IMR-90 (cell line): Measurements from ENCODE around the gene ETV6. TPM values are rescaled to one million over a fixed set of nuclear protein-coding genes. Genes with fewer than 3 reads are reported as not detected.

Experiments
- ATAC-seq: fragments of 200-7000 bp; cut with Tn5 transposase; 2 replicates; pipeline ENCODE4 v1.9.1; 2020; ENCODE audit warnings: low read depth, mild to moderate bottlenecking, moderate library complexity
- BruUV-seq: library from RNA; stranded (reverse); fragments of 400-500 nt; replicated peaks from 2 replicates; lab custom pipeline; 2021; lab: Mats Ljungman, UMichigan
- CTCF ChIA-PET: fragments of 300-600 bp; formaldehyde crosslinking; extraction: SDS; loops from one replicate; lab custom pipeline; 2021; ENCODE audit warnings: antibody characterized with exemption; lab: Yijun Ruan, JAX
- POLR2A ChIA-PET: fragments of 300-600 bp; sonication (Branson Sonifier 250); formaldehyde crosslinking; loops from one replicate; lab custom pipeline; 2022; ENCODE audit warnings: antibody characterized with exemption; ENCODE audit not compliant: unreplicated experiment; lab: Charles Lee
- DNase-seq: peaks from one replicate; pipeline ENCODE4 v3.0.0; 2013
- H2AFZ ChIP-seq: replicated peaks from 2 replicates; pipeline ENCODE3; 2013; ENCODE audit warnings: low read length, mild to moderate bottlenecking; ENCODE audit not compliant: poor library complexity
- H2AK5ac ChIP-seq: 2 replicates; pipeline ENCODE4 v1.6.1; 2013; ENCODE audit warnings: low read depth, low read length, inconsistent platforms
- H2AK9ac ChIP-seq: replicated peaks from 2 replicates; pipeline ENCODE3; 2013; ENCODE audit warnings: mild to moderate bottlenecking, low read depth, low read length, moderate library complexity; ENCODE audit not compliant: poor library complexity
- H2BK120ac ChIP-seq: 2 replicates; pipeline ENCODE4 v1.6.1; 2013; ENCODE audit warnings: low read depth, low read length, inconsistent platforms
- H2BK15ac ChIP-seq: 3 replicates; pipeline ENCODE4 v1.6.1; 2013; ENCODE audit warnings: low read depth, low read length, inconsistent platforms
- H2BK20ac ChIP-seq: 2 replicates; pipeline ENCODE4 v1.6.1; 2013; ENCODE audit warnings: low read depth, mild to moderate bottlenecking, inconsistent platforms, low read length, moderate library complexity
- H2BK5ac ChIP-seq: 2 replicates; pipeline ENCODE4 v1.6.1; 2013; ENCODE audit warnings: mild to moderate bottlenecking, low read depth, low read length, inconsistent platforms; ENCODE audit not compliant: poor library complexity, severe bottlenecking
- H3K14ac ChIP-seq: replicated peaks from 2 replicates; pipeline ENCODE4 v1.6.1; 2013; ENCODE audit warnings: low read depth, low read length, inconsistent platforms
- H3K18ac ChIP-seq: 2 replicates; pipeline ENCODE4 v1.6.1; 2013; ENCODE audit warnings: low read depth, low read length, control low read depth
- H3K23ac ChIP-seq: 2 replicates; pipeline ENCODE4 v1.6.1; 2013; ENCODE audit warnings: low read depth, low read length, inconsistent platforms
- H3K27ac ChIP-seq: 2 replicates; pipeline ENCODE4 v1.5.1; 2013; ENCODE audit warnings: mild to moderate bottlenecking, control low read depth, low read length; ENCODE audit not compliant: insufficient read depth
- H3K27me3 ChIP-seq: 2 replicates; pipeline ENCODE4 v1.6.1; 2013; ENCODE audit warnings: low read length; ENCODE audit not compliant: control insufficient read depth, insufficient read depth
- H3K36me3 ChIP-seq: 2 replicates; pipeline ENCODE4 v1.6.1; 2013; ENCODE audit warnings: low read length, mixed read lengths; ENCODE audit not compliant: control insufficient read depth, insufficient read depth
- H3K4ac ChIP-seq: 2 replicates; pipeline ENCODE4 v1.6.1; 2013; ENCODE audit warnings: low read depth, low read length, inconsistent platforms
- H3K4me1 ChIP-seq: 2 replicates; pipeline ENCODE4 v1.6.1; 2013; ENCODE audit warnings: low read length, mixed read lengths; ENCODE audit not compliant: control insufficient read depth, insufficient read depth
- H3K4me2 ChIP-seq: 2 replicates; pipeline ENCODE4 v1.6.1; 2013; ENCODE audit warnings: low read depth, mild to moderate bottlenecking, control low read depth, low read length, moderate library complexity
- H3K4me3 ChIP-seq: 2 replicates; pipeline ENCODE4 v1.5.1; 2013; ENCODE audit warnings: low read depth, mild to moderate bottlenecking, control low read depth, low read length, moderate library complexity; ENCODE audit not compliant: insufficient read depth
- H3K56ac ChIP-seq: 2 replicates; pipeline ENCODE4 v1.6.1; 2013; ENCODE audit warnings: low read length, inconsistent platforms; ENCODE audit not compliant: insufficient read depth; ENCODE audit errors: extremely low read depth
- H3K79me1 ChIP-seq, 2 experiments: 2 replicates each; pipeline ENCODE4 v1.6.1; 2013; ENCODE audit warnings: low read length in 2 of 2, inconsistent platforms in 1 of 2, low read depth in 1 of 2
- H3K9ac ChIP-seq: 2 replicates; pipeline ENCODE4 v1.6.1; 2013; ENCODE audit warnings: low read depth, low read length, control low read depth
- H3K9me1 ChIP-seq: 2 replicates; pipeline ENCODE4 v1.6.1; 2013; ENCODE audit warnings: low read length, inconsistent platforms; ENCODE audit not compliant: insufficient read depth
- H3K9me3 ChIP-seq: 2 replicates; pipeline ENCODE4 v1.6.1; 2013; ENCODE audit warnings: low read length; ENCODE audit not compliant: control insufficient read depth, insufficient read depth
- H4K20me1 ChIP-seq: 2 replicates; pipeline ENCODE4 v1.6.1; 2013; ENCODE audit warnings: low read length, inconsistent platforms; ENCODE audit not compliant: insufficient read depth
- H4K5ac ChIP-seq: 2 replicates; pipeline ENCODE4 v1.6.1; 2013; ENCODE audit warnings: mild to moderate bottlenecking, low read depth, low read length, control low read depth
- H4K8ac ChIP-seq, 2 experiments: 2 replicates each; pipeline ENCODE4 v1.6.1; 2013; ENCODE audit warnings: low read depth in 2 of 2, low read length in 2 of 2, control low read depth in 1 of 2, inconsistent platforms in 1 of 2
- H4K91ac ChIP-seq: 2 replicates; pipeline ENCODE4 v1.6.1; 2013; ENCODE audit warnings: low read depth, low read length, inconsistent platforms; ENCODE audit not compliant: insufficient read depth
- BHLHE40 ChIP-seq: fragments of 150-350 bp; IDR thresholded peaks from 2 replicates; pipeline ENCODE4 v1.6.1; 2016; ENCODE audit warnings: mild to moderate bottlenecking, low read depth, low read length
- CHD1 ChIP-seq: IDR thresholded peaks from 2 replicates; pipeline ENCODE4 v1.6.1; 2012; ENCODE audit warnings: low read depth, low read length, improper control_type of control experiment
- MAFK ChIP-seq: IDR thresholded peaks from 2 replicates; pipeline ENCODE4 v1.6.1; 2012; ENCODE audit warnings: low read depth, low read length, improper control_type of control experiment
- MAZ ChIP-seq: IDR thresholded peaks from 2 replicates; pipeline ENCODE4 v1.6.1; 2012; ENCODE audit warnings: low read depth, mild to moderate bottlenecking, low read length, improper control_type of control experiment, moderate library complexity, borderline replicate concordance
- MXI1 ChIP-seq: IDR thresholded peaks from 2 replicates; pipeline ENCODE4 v1.6.1; 2012; ENCODE audit warnings: low read depth, mild to moderate bottlenecking, low read length, moderate library complexity, borderline replicate concordance
- NFE2L2 ChIP-seq: fragments of 150-350 bp; IDR thresholded peaks from 2 replicates; pipeline ENCODE4 v1.6.1; 2016; ENCODE audit warnings: low read depth, mild to moderate bottlenecking, low read length
- POLR2A ChIP-seq: IDR thresholded peaks from 2 replicates; pipeline ENCODE4 v1.6.1; 2012; ENCODE audit warnings: mild to moderate bottlenecking, low read depth, low read length
- SMC3 ChIP-seq: fragments of 150-350 bp; IDR thresholded peaks from 2 replicates; pipeline ENCODE4 v1.6.1; 2016; ENCODE audit warnings: low read depth, mild to moderate bottlenecking, antibody characterized with exemption, low read length, moderate library complexity
- WGBS, 2 experiments: methylation state at CpG; one replicate each; pipeline versions ENCODE4 v1.1.5 to v1.1.7; 2013; ENCODE audit warnings: missing lambda C conversion rate in 2 of 2; ENCODE audit not compliant: insufficient read length in 1 of 2; ENCODE audit errors: extremely low coverage in 2 of 2; 5-methylcytosine and 5-hydroxymethylcytosine counted together
- dilution Hi-C: fragments of 300-500 bp; cut with HindIII; formaldehyde crosslinking; loops from one replicate; pipeline ENCODE4 v1.14.3; 2018; ENCODE audit warnings: low sequenced_read_pairs; ENCODE audit not compliant: unreplicated experiment
- in situ Hi-C: fragments of 300-500 bp; cut with MboI; formaldehyde crosslinking; loops from 3 replicates; pipeline ENCODE4 v1.14.3; 2019; ENCODE audit warnings: low sequenced_read_pairs, inconsistent platforms, mixed read lengths
- intact Hi-C: fragments of 100-400 bp; cut with micrococcal nuclease; formaldehyde crosslinking; loops from 2 replicates; pipeline ENCODE4 v1.10.0; 2022
- polyA plus RNA-seq, 3 experiments: library from polyadenylated mRNA; depleted of rRNA; stranded (reverse); fragments of >200 nt; gene quantifications; 2 replicates each; pipeline ENCODE4 v1.2.3, GENCODE V29; 2012; ENCODE audit warnings: low replicate concordance in 1 of 3
- total RNA-seq: library from RNA; depleted of rRNA; stranded (reverse); fragments of >200 nt; gene quantifications from 2 replicates; pipeline ENCODE4 v1.2.3, GENCODE V29; 2012
- TF ChIP-seq, protein P1 (sequence below): fragments of 150-350 bp; IDR thresholded peaks from 2 replicates; pipeline ENCODE4 v1.6.1; 2016; ENCODE audit warnings: low read depth, mild to moderate bottlenecking, low read length, moderate library complexity, borderline replicate concordance
- TF ChIP-seq, protein P2 (sequence below): conservative IDR thresholded peaks from 2 replicates; pipeline ENCODE4 v1.5.1; 2012; ENCODE audit warnings: mild to moderate bottlenecking, low read depth, low read length, improper control_type of control experiment
- TF ChIP-seq, protein P3 (sequence below): fragments of 150-350 bp; IDR thresholded peaks from 2 replicates; pipeline ENCODE4 v1.6.1; 2017; ENCODE audit warnings: mild to moderate bottlenecking, antibody characterized with exemption, low read length, low read depth

Gene ETV6
- total and polyA plus RNA-seq, 2 of the 4 experiments (the other 2 are of a cell fraction) = 8.4 to 9.9 TPM

DNA sequence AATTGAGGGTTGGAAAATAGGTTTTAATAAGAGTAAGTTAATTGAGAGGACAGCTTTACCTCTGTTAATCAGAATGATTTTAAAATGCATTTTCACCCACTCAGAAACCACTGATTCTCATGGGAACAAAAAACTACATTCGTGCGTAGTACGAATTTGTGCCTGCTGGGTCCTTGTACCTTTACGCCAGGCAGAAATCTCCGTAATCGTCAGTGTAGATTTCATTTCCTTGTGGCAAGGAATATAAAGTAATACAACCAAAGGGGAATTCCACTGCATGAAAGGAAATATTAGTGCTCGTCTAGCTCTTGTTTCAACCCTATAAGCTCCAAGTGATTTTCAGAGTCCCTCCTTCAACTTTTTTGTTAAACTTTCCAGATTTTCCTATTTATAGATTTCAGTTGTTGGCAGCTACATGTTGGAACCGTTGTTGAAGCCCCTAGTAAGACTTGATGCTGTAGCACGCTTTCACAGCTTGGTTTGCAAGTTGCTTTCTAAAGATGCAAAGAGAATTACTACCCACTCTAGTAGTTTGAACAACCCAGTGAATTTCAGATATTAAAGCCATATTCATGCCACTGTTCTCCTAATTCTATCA is 90.6 kb downstream of the ETV6 start:
- TF ChIP-seq, protein P1, sequence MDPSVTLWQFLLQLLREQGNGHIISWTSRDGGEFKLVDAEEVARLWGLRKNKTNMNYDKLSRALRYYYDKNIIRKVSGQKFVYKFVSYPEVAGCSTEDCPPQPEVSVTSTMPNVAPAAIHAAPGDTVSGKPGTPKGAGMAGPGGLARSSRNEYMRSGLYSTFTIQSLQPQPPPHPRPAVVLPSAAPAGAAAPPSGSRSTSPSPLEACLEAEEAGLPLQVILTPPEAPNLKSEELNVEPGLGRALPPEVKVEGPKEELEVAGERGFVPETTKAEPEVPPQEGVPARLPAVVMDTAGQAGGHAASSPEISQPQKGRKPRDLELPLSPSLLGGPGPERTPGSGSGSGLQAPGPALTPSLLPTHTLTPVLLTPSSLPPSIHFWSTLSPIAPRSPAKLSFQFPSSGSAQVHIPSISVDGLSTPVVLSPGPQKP = no peak
- TF ChIP-seq NFE2L2 = no peak
- TF ChIP-seq, protein P2, sequence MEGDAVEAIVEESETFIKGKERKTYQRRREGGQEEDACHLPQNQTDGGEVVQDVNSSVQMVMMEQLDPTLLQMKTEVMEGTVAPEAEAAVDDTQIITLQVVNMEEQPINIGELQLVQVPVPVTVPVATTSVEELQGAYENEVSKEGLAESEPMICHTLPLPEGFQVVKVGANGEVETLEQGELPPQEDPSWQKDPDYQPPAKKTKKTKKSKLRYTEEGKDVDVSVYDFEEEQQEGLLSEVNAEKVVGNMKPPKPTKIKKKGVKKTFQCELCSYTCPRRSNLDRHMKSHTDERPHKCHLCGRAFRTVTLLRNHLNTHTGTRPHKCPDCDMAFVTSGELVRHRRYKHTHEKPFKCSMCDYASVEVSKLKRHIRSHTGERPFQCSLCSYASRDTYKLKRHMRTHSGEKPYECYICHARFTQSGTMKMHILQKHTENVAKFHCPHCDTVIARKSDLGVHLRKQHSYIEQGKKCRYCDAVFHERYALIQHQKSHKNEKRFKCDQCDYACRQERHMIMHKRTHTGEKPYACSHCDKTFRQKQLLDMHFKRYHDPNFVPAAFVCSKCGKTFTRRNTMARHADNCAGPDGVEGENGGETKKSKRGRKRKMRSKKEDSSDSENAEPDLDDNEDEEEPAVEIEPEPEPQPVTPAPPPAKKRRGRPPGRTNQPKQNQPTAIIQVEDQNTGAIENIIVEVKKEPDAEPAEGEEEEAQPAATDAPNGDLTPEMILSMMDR = no peak
- TF ChIP-seq, protein P3, sequence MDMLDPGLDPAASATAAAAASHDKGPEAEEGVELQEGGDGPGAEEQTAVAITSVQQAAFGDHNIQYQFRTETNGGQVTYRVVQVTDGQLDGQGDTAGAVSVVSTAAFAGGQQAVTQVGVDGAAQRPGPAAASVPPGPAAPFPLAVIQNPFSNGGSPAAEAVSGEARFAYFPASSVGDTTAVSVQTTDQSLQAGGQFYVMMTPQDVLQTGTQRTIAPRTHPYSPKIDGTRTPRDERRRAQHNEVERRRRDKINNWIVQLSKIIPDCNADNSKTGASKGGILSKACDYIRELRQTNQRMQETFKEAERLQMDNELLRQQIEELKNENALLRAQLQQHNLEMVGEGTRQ = no peak
- no peak for TF ChIP-seq MAZ
- no peak for TF ChIP-seq SMC3
- no peak for TF ChIP-seq MAFK
- no peak for TF ChIP-seq POLR2A
- no peak for TF ChIP-seq CHD1
- TF ChIP-seq MXI1 = no peak
- no peak for TF ChIP-seq BHLHE40
- H4K91ac ChIP-seq = no peak overlapping the region
- no peak overlapping the region for H3K14ac ChIP-seq
- H3K4ac ChIP-seq = no peak overlapping the region
- peaks cover 39 to 78% of the 10 kb centered on the region in 2 experiments for H3K79me1 ChIP-seq
- no peaks in the 10 kb centered on the region for H3K9me3 ChIP-seq
- no peaks in the 10 kb centered on the region for H3K36me3 ChIP-seq
- no CpG with 5 or more reads among the region's 9 CpGs for WGBS, 2 experiments
- no peak overlapping the region for H2AFZ ChIP-seq
- no peak overlapping the region for H3K4me3 ChIP-seq
- no peak overlapping the region for H2BK15ac ChIP-seq
- peaks cover 4% of the 10 kb centered on the region for H3K4me1 ChIP-seq
- no peak overlapping the region for H4K8ac ChIP-seq
- in situ Hi-C loops = no loop called here
- H2AK9ac ChIP-seq = no peak overlapping the region
- H3K4me2 ChIP-seq = no peak overlapping the region
- POLR2A ChIA-PET = interaction anchor here (0.5 kb wide), 1 partner anchor 25 kb away, joined by 3 read pairs; no protein-coding TSS in a partner anchor
- dilution Hi-C loops = no loop called here
- no peak overlapping the region for H2AK5ac ChIP-seq
- H3K18ac ChIP-seq = no peak overlapping the region
- H2BK5ac ChIP-seq = no peak overlapping the region
- no peak overlapping the region for H3K9ac ChIP-seq
- peaks cover 13% of the 10 kb centered on the region for H3K9me1 ChIP-seq
- H4K20me1 ChIP-seq = peaks cover 24% of the 10 kb centered on the region; the same call in 1 of the 2 replicates
- DNase-seq (no peak), ATAC-seq (no peak)
- H4K5ac ChIP-seq = no peak overlapping the region
- no peak overlapping the region for H2BK20ac ChIP-seq
- no peak overlapping the region for H2BK120ac ChIP-seq
- H3K27ac ChIP-seq = no peak overlapping the region
- no peaks in the 10 kb centered on the region for H3K27me3 ChIP-seq
- intact Hi-C loops = no loop called here
- CTCF ChIA-PET = no interaction called here
- H3K56ac ChIP-seq = no peak overlapping the region
- BruUV-seq = no TSS peak
- H3K23ac ChIP-seq = no peak overlapping the region
